AG10803 (cell line): ENCODE measurements around the gene RASAL2.

Experiments used
- DNase-seq: peaks from one replicate; pipeline ENCODE4 v3.0.0; 2010; ENCODE audit warnings: low read depth
- H3K4me3 ChIP-seq: 2 replicates; pipeline ENCODE4 v1.5.1; 2011; ENCODE audit warnings: mild to moderate bottlenecking, low read length, control low read depth
- CTCF ChIP-seq: conservative IDR thresholded peaks from 2 replicates; pipeline ENCODE4 v1.5.1; 2011; ENCODE audit warnings: mild to moderate bottlenecking, low read length, control low read depth, inconsistent platforms

The RASAL2 gene

GRCh38 chr1:178160736-178161475 is 67.0 kb downstream of the RASAL2 start:
- no peak for TF ChIP-seq CTCF

GRCh38 chr1:178161516-178161915 is 67.6 kb downstream of the RASAL2 start:
- peak; percentile 43 for DNase-seq
- H3K4me3 ChIP-seq: no peak overlapping the region
- no peak for TF ChIP-seq CTCF

More at GRCh38 chr1:178160736-178161475, 67.0 kb downstream of the RASAL2 start:
- DNase-seq: no peak
- no peak overlapping the region for H3K4me3 ChIP-seq

- DNase-seq: no peak
- H3K4me3 ChIP-seq: no peak overlapping the region
- TF ChIP-seq CTCF: no peak
Observed at GRCh38 chr1:178165196-178165595, 71.3 kb downstream of the RASAL2 start.

- no peak for DNase-seq
- no peak overlapping the region for H3K4me3 ChIP-seq
- TF ChIP-seq CTCF: no peak
Observed at GRCh38 chr1:178166429-178167024, 72.6 kb downstream of the RASAL2 start.

- H3K4me3 ChIP-seq: no peak overlapping the region
- DNase-seq: peak; percentile 27
- TF ChIP-seq CTCF: no peak
Observed at GRCh38 chr1:178168536-178168935, 74.6 kb downstream of the RASAL2 start.

GRCh38 chr1:178169649-178170048 is 75.7 kb downstream of the RASAL2 start:
- DNase-seq: no peak
- H3K4me3 ChIP-seq: no peak overlapping the region
- TF ChIP-seq CTCF: no peak

- no peak overlapping the region for H3K4me3 ChIP-seq
- DNase-seq: peak; percentile 72
- no peak for TF ChIP-seq CTCF
Observed at GRCh38 chr1:178172939-178173338, 79.0 kb downstream of the RASAL2 start.
